Activated T-helper 9 cell treated with anti-CD3 and anti-CD28 coated beads, Interleukin-2, amount 50 U/mL, for 16 hours (primary cell): ENCODE measurements around the gene DHRS11.

Experiments used
- DNase-seq: peaks from one replicate; pipeline ENCODE4 v3.0.0-alpha.2; 2020; ENCODE audit warnings: low read depth

Gene DHRS11, protein sequence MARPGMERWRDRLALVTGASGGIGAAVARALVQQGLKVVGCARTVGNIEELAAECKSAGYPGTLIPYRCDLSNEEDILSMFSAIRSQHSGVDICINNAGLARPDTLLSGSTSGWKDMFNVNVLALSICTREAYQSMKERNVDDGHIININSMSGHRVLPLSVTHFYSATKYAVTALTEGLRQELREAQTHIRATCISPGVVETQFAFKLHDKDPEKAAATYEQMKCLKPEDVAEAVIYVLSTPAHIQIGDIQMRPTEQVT

DNA sequence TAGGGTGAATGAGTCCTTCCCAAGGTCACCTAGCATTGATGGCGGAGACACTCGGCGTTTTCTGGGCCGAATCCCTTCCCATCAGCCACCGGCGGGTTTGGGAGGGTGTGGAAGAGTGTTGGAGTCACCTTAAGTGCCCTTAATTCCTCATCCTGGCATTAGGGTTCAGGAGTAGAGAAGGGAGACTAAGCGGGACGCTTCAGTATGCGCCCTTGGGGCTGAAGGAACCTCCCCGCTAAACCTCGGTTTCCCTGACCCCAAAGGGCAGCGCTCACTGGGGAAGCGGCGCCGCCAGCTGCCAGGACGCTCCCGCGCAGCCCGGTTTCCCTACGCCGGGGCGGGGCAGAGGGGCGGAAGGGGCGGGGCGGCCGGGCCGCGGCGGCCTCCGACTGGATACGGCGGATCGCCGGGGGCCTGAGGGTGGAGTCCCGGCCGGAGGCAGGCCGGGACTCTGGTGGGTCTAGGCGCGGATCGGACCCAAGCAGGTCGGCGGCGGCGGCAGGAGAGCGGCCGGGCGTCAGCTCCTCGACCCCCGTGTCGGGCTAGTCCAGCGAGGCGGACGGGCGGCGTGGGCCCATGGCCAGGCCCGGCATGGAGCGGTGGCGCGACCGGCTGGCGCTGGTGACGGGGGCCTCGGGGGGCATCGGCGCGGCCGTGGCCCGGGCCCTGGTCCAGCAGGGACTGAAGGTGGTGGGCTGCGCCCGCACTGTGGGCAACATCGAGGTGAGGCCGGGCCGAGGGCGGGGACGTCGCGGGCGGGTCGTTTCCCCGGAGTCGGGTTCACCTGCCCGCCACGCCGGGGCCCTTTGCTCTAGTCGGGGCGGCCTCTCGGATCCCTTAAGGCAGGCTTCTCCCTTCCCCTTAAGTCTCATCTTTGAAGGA is at the start of gene DHRS11:
Gene DHRS11, plus strand, starts transcription at position 446 of the 882 bp plus-strand sequence. Its CDS starts 131 bp downstream, at position 577.
- peak; percentile 72 for DNase-seq

DNA sequence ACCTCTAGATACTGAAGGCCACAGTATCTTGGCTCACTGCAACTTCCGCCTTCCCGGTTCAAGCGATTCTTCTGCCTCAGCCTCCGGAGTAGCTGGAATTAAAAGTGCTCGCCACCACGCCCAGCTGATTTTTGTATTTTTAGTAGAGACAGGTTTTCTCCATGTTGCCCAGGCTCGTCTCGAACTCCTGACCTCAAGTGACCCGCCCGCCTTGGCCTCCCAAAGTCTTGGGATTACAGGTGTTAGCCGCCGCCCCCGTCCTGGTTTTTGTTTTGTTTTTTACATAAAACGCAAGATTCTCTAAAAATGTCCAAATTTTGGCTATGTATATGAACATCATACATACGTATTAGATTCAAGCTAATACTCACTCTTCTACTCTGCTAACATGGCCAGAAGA is 48.9 kb upstream of the DHRS11 start:
- DNase-seq, result no peak

DNA sequence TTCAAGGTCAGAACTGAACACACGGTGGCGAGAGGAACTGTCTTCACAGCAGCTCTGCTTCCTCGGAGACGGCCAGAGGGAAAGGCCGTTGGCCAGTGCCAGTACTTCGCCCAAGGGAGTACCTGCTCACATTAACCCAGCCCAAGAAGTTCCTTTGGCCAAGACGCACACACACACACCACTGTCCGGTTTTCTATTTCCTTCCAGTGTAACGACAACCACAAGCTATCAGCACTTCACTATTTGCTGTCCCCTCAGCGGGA is 47.7 kb upstream of the DHRS11 start:
- no peak for DNase-seq

DNA sequence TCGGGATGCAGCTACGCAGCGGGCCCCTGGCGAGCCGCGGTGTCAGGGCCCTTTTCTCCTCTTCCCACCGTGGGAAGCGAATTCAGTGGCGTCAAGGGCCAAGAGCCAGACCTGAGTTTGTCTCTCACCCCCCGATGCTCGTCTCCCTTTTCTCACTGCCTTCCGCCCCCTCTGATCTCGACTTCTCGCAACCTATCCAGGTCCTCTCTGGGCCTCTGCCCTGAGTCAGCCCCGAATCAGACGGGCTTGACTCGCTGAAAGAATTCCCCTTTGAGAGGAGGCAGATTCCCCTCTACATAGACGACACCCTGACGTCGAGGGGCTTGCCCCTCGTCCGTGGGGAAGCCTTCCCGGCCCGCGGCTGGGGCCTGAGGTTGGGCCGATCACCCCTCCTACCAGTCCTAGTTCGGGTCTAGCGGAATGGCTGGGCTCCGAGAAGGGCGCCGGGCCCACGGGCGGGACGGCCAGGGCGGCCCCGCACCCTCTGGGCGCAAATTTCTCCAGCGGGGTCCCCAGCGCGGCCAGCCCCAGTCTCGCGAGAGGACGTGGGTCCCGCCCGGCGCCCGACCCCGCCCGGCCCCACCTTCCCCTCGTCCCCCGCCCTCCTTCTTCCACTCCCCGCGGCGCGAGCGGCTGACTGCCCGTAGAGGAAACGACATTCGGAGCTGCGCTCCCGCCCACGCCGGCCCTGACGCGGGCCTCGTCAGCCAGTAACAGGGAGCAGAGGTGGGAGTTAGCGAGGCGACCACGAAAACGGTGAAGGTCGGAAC is 47.2 kb upstream of the DHRS11 start, which contains the start of gene GGNBP2:
Gene GGNBP2, plus strand, starts transcription at position 613 of the 770 bp plus-strand sequence. CDS start 806 bp downstream, outside the sequence.
- DNase-seq, result peak; percentile 82

DNA sequence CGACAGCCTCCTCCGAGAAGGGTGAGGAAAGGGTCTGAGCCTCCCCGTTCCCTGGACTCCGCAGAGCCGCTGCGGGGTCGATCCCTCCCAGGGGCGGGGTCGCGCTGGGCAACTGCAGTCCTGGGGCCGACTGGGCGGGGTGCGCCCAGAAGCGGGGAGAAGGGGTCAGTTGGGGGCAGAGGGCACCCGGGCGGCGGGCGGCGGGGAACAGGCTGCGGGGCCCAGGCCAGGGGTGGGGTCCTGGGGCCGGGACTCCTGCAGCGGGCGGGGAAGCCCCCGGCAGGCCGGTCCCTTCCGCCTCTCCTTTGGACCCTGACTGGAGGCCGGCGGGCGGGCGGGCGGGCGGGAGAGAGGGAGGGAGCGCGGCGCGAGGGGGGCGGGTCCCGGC is 46.6 kb upstream of the DHRS11 start:
- no peak for DNase-seq

DNA sequence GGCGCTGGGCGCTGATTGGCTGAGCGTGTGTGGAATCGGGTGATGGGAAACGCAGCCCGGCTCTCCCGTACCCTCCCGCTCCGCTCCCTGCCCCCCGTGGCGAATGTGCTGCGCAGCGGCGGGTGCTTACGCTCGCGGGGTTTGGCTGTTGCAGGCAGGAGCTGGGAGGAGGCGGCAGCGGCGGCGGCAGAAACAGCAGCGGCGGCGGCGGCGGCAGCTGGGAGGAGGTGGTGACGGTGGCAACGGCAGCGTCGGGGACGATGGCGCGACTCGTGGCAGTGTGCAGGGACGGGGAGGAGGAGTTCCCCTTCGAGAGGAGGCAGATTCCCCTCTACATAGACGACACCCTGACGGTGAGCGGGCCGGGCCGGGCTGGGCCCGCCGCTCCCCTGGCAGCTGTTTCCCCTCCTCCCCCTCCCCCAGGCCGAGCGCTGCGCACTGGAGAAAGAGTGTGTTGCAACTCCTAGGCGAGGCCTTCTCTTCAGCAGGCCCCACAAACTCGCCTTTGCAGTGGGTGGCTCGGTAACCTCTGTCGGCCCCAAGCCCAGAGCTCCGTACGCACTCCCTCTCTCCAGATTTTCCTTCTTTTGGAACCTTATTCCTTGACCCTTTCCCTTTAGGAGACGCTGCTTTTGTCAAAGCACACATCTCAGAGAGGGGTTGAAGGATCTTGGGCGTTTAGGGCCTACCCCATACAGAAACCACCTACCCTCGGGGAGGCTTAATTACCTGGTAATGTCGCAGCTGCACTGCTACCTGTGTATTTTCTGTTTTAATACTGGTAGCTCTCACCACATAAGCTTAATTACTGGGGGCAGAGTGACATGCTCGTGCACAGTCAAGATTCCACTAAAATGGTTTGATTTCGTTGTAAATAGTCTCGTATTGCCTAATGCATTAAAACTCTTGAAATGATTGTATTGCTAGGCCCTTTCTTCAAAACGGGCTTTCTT is 45.9 kb upstream of the DHRS11 start:
- DNase-seq, result peak; percentile 95

GRCh38 chr17:36546418-36547093 is 45.1 kb upstream of the DHRS11 start:
- DNase-seq, result no peak

- DNase-seq, result no peak
Measured at GRCh38 chr17:36547776-36548175, 43.9 kb upstream of the DHRS11 start.

DNA sequence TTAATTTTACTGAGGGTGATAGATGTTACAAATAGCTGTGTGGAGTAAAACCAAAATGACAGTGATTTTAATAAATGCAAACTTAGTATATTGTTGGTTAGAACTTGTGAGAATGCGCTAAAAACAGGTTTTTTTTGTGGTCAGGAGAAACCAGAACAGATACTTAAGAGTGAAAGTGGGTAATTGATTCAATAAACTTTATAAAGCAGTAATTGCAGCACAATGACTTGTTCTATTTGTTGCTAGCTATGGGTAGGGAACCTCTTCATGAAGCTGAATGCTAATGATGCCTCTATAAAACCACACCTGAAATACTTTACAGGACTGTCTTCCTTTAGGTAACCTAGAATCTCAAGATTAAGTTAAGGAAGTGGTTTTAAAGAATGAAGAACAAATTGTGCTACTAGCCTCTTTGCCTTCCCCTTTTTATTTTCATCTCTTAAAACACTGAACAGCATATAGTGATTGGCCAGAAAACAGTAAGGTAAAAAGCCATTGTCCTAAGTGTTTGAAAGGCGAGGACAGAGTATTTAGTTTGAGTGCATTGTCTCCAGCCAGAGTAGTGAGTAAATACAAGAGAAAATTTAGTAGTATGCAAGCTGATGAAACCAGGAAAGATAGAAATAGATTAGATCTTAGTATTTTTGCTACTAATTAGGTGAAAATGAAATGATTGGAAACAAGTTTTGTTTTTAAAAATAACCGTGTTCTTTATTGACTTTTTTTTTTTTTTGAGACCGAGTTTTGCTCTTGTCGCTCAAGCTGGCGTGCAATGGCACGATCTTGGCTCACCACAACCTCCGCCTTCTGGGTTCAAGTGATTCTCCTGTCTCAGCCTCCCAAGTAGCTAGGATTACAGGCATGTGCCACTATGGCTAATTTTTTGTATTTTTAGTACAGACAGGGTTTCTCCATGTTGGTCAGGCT is 40.9 kb upstream of the DHRS11 start:
- no peak for DNase-seq

DNA sequence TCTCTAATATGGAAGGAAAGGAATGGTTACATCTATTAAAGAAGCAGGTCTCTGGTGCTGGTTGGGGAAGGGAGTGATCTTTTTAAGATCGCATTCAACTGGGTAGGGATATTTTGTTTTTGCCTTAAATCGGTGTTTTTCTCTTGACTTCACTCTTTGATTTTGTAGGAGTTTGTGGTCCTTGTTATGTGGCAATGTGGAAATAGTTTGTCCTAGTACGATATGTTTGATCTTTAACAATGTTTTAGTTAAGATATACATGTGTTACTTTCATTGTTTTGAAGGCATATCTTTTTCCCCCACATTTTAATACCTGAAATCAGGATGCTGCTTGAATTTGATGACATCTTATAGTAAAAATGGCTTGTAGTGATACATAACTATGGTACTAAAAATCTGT is 38.2 kb upstream of the DHRS11 start:
- DNase-seq, result no peak

DNA sequence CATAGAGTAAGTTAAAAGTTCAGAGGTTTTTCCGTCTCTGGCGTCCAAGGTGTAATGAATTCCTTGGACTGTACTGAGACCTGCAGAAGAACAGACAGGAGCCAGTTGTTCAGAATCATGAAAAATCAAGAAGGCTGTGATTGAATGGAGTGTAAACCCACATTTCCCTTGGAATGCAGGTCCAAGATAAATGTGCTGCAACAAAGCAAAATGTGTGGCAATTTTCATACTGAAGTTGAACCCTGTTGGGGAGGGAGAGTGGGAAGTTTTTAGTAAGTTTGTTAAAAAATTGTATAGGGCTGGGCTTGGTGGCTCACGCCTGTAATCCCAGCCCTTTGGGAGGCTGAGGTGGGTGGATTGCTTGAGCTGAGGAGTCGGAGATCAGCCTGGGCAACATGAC is 25.6 kb upstream of the DHRS11 start:
- DNase-seq, result no peak

- DNase-seq, result no peak
Measured at GRCh38 chr17:36575028-36575427, 16.7 kb upstream of the DHRS11 start.

DNA sequence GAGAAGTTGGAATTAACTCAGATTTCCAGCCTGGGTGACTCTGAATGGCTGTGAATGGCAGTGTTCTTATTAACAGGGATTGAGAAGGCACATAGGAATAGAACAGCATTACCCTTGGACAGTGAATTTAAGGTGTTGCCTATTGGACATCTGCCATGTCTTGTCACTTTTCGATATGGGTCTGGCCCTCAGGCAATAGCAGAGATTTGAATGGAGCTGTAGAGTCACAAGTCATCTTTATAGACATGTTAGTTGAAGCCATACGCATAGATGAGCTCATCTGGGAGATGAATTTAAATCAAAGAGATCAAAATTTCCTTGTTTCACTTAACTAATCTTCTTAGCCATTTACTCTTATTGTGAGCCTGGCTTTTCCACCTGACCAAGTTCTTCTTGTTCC is 14.9 kb upstream of the DHRS11 start:
- DNase-seq, result no peak

GRCh38 chr17:36578671-36579070 is 13.0 kb upstream of the DHRS11 start:
- DNase-seq, result no peak

GRCh38 chr17:36583787-36584186 is 7.9 kb upstream of the DHRS11 start:
- DNase-seq, result no peak

DNA sequence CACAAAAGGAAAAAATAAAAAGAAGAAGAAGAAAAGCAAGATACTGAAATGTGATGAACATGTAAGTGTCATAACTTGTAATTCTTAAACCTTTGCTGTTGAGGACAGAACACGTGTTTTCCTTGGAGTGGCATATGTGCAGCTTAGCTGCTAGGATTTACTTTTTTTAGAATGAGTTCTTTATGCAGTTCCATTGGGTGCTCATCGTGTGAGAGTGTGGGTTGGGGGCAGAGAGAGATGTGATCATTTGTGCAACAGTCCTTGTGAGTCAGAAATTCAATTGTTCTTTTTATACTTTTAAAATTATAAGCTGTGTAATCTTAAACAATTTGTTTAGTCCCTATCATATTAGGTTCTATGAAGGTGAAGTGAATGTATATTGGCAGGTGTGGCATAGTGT is 5.5 kb upstream of the DHRS11 start:
- no peak for DNase-seq

DNA sequence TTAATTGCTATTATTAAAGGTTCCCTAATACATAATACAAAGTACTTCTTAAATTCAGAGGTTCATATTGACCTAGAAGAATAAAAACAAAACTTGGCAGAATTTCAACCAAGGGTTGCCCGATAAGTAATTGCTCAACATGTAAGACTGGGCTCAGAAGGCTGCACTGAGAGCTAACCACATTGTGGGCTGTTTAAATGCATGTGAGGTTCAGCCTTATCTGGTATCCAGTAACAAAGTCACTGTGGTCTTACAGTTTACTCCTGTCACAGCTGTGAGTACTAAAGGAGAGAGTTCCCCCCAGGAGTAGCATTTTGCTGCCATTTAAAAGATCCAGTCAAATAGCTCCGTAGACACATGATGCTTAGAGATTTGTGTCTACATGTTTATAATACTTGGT is 1.6 kb upstream of the DHRS11 start:
- DNase-seq, result no peak

- no peak for DNase-seq
Measured at GRCh38 chr17:36592316-36592715, 637 bp downstream of the DHRS11 start.

- no peak for DNase-seq
Measured at GRCh38 chr17:36592716-36593321, 1.1 kb downstream of the DHRS11 start.
